HEK293 (cell line): ENCODE measurements around the gene THBS3.

Source experiments
- CTCF ChIA-PET: fragments of 350-600 bp; formaldehyde crosslinking; extraction: SDS; loops from one replicate; lab custom pipeline; 2021; ENCODE audit warnings: antibody characterized with exemption; lab: Yijun Ruan, JAX
- POLR2A ChIA-PET: fragments of 300-600 bp; formaldehyde crosslinking; extraction: SDS; loops from one replicate; lab custom pipeline; 2020; ENCODE audit warnings: antibody characterized with exemption, inconsistent platforms; lab: Yijun Ruan, JAX
- H3K27ac ChIP-seq: fragments of 200-500 bp; sonication (Bioruptor generic); 2 replicates; pipeline ENCODE4 v1.5.1; 2014; ENCODE audit warnings: low read depth, low read length, control low read depth, inconsistent platforms; ENCODE audit errors: extremely low read depth
- H3K36me3 ChIP-seq, 2 experiments: fragments of 200-500 bp in 1 of 2; sonication (Bioruptor generic) in 1 of 2; 1 replicate in 1 of 2; 2 replicates in 1 of 2; pipeline ENCODE4 v1.5.1; 2014 to 2017; ENCODE audit warnings: inconsistent platforms in 2 of 2, low read length in 2 of 2; ENCODE audit not compliant: control insufficient read depth in 2 of 2, insufficient read depth in 1 of 2
- H3K4me1 ChIP-seq: fragments of 200-500 bp; sonication (Bioruptor generic); 2 replicates; pipeline ENCODE4 v1.5.1; 2014; ENCODE audit warnings: mild to moderate bottlenecking, low read length, inconsistent platforms; ENCODE audit not compliant: control insufficient read depth, insufficient read depth
- H3K4me3 ChIP-seq: 2 replicates; pipeline ENCODE4 v1.5.1; 2011; ENCODE audit warnings: low read depth, mild to moderate bottlenecking, control low read depth, low read length, moderate library complexity
- H3K9me3 ChIP-seq: fragments of 200-500 bp; sonication (Bioruptor generic); 2 replicates; pipeline ENCODE4 v1.5.1; 2014; ENCODE audit warnings: low read depth, low read length, inconsistent platforms; ENCODE audit not compliant: control insufficient read depth, insufficient read depth
- GLIS2 ChIP-seq: fragments of 450-650 bp; formaldehyde crosslinking; IDR thresholded peaks from 2 replicates; pipeline ENCODE4 v1.5.1; 2016; ENCODE audit warnings: missing biosample characterization, missing genetic modification characterization
- MEIS1 ChIP-seq: sonication (generic); formaldehyde crosslinking; IDR thresholded peaks from 2 replicates; pipeline ENCODE4 v1.8.1; 2022; ENCODE audit warnings: missing genetic modification reagents, mild to moderate bottlenecking, borderline replicate concordance
- RBAK ChIP-seq: fragments of 450-650 bp; formaldehyde crosslinking; IDR thresholded peaks from 2 replicates; pipeline ENCODE4 v1.5.1; 2016; ENCODE audit warnings: missing biosample characterization, missing genetic modification characterization
- TRIM28 ChIP-seq: IDR thresholded peaks from 2 replicates; pipeline ENCODE4 v1.6.1; 2011; ENCODE audit warnings: low read length, control low read depth, borderline replicate concordance
- ZBTB1 ChIP-seq: fragments of 450-650 bp; formaldehyde crosslinking; IDR thresholded peaks from 2 replicates; pipeline ENCODE4 v1.5.1; 2016; ENCODE audit warnings: missing biosample characterization, missing genetic modification characterization
- ZIC2 ChIP-seq: fragments of 450-650 bp; formaldehyde crosslinking; IDR thresholded peaks from 2 replicates; pipeline ENCODE4 v1.5.1; 2016; ENCODE audit warnings: missing biosample characterization, missing genetic modification characterization
- ZNF140 ChIP-seq: fragments of 450-650 bp; formaldehyde crosslinking; IDR thresholded peaks from 2 replicates; pipeline ENCODE4 v1.5.1; 2016; ENCODE audit warnings: missing biosample characterization, missing genetic modification characterization
- ZNF169 ChIP-seq: fragments of 450-650 bp; formaldehyde crosslinking; IDR thresholded peaks from 2 replicates; pipeline ENCODE4 v1.5.1; 2016; ENCODE audit warnings: missing biosample characterization, missing genetic modification characterization
- ZNF18 ChIP-seq: fragments of 450-650 bp; formaldehyde crosslinking; IDR thresholded peaks from 2 replicates; pipeline ENCODE4 v1.5.1; 2016; ENCODE audit warnings: missing biosample characterization, missing genetic modification characterization
- ZNF19 ChIP-seq: fragments of 450-650 bp; formaldehyde crosslinking; IDR thresholded peaks from 2 replicates; pipeline ENCODE4; 2016; ENCODE audit warnings: missing biosample characterization, missing genetic modification characterization, low read depth
- ZNF26 ChIP-seq: fragments of 450-650 bp; formaldehyde crosslinking; IDR thresholded peaks from 2 replicates; pipeline ENCODE4 v1.5.1; 2016; ENCODE audit warnings: missing biosample characterization, missing genetic modification characterization
- ZNF274 ChIP-seq, 2 experiments: fragments of 200-500 bp in 1 of 2; fragments of 450-650 bp in 1 of 2; sonication (Bioruptor generic) in 1 of 2; formaldehyde crosslinking in 1 of 2; IDR thresholded peaks; 2 replicates each; pipeline versions ENCODE4 v1.5.1 to v1.6.1; 2014 to 2016; ENCODE audit warnings: borderline replicate concordance in 1 of 2, inconsistent platforms in 1 of 2, low read length in 1 of 2, missing biosample characterization in 1 of 2, missing genetic modification characterization in 1 of 2
- ZNF366 ChIP-seq: fragments of 450-650 bp; formaldehyde crosslinking; conservative IDR thresholded peaks from 2 replicates; pipeline ENCODE4 v1.5.1; 2016; ENCODE audit warnings: missing biosample characterization, missing genetic modification characterization
- ZNF433 ChIP-seq: fragments of 450-650 bp; formaldehyde crosslinking; IDR thresholded peaks from 2 replicates; pipeline ENCODE4 v1.5.1; 2016; ENCODE audit warnings: missing biosample characterization, missing genetic modification characterization, low read depth
- ZNF473 ChIP-seq: fragments of 450-650 bp; formaldehyde crosslinking; IDR thresholded peaks from 2 replicates; pipeline ENCODE4 v1.5.1; 2017; ENCODE audit warnings: missing biosample characterization, missing genetic modification characterization
- ZNF555 ChIP-seq: fragments of 450-650 bp; formaldehyde crosslinking; conservative IDR thresholded peaks from 2 replicates; pipeline ENCODE4 v1.5.1; 2017; ENCODE audit warnings: missing biosample characterization, mild to moderate bottlenecking, missing genetic modification characterization, inconsistent platforms
- ZNF560 ChIP-seq: fragments of 450-650 bp; formaldehyde crosslinking; IDR thresholded peaks from 2 replicates; pipeline ENCODE4 v1.5.1; 2017; ENCODE audit warnings: missing biosample characterization, missing genetic modification characterization, borderline replicate concordance
- ZNF561 ChIP-seq: fragments of 450-650 bp; IDR thresholded peaks from 2 replicates; pipeline ENCODE4 v1.5.1; 2018; ENCODE audit warnings: missing biosample characterization, missing genetic modification characterization, borderline replicate concordance
- ZNF610 ChIP-seq: fragments of 450-650 bp; formaldehyde crosslinking; IDR thresholded peaks from 2 replicates; pipeline ENCODE4 v1.5.1; 2016; ENCODE audit warnings: missing biosample characterization, missing genetic modification characterization, borderline replicate concordance
- ZNF626 ChIP-seq: fragments of 450-650 bp; sonication (Bioruptor Pico); formaldehyde crosslinking; IDR thresholded peaks from 2 replicates; pipeline ENCODE4 v1.5.1; 2018; ENCODE audit warnings: missing biosample characterization, missing genetic modification characterization, inconsistent platforms
- ZNF658 ChIP-seq: fragments of 450-650 bp; formaldehyde crosslinking; IDR thresholded peaks from 2 replicates; pipeline ENCODE4; 2016; ENCODE audit warnings: missing biosample characterization, missing genetic modification characterization
- ZNF677 ChIP-seq: fragments of 450-650 bp; IDR thresholded peaks from 2 replicates; pipeline ENCODE4 v1.5.0; 2018; ENCODE audit warnings: missing biosample characterization, mild to moderate bottlenecking, missing genetic modification characterization, moderate library complexity
- ZNF785 ChIP-seq: fragments of 450-650 bp; formaldehyde crosslinking; IDR thresholded peaks from 2 replicates; pipeline ENCODE4 v1.5.1; 2016; ENCODE audit warnings: missing biosample characterization, missing genetic modification characterization

The THBS3 gene

GRCh38 chr1:155205969-155206593 is 1.6 kb downstream of the THBS3 start:
- peaks cover 0 to 19% of the 10 kb centered on the region in 2 experiments; a peak in 1 of 3 replicates for H3K36me3 ChIP-seq
- TF ChIP-seq ZNF626 (tag by site-specific recombination) (no peak), ZNF561 (tag by site-specific recombination) (no peak), ZNF169 (no peak), ZNF677 (no peak), ZNF274 (IDR thresholded peaks at IDR 0.05; ENCODE audit: low read length) (no peak), ZNF274 (tag by site-specific recombination; IDR thresholded peaks at IDR 0.05; ENCODE audit: borderline replicate concordance) (no peak), ZNF366 (no peak), ZNF19 (tag by site-specific recombination) (no peak), ZNF785 (tag by site-specific recombination) (no peak)
- no peak overlapping the region for H3K4me3 ChIP-seq
- ChIA-PET POLR2A (no interaction called here), CTCF (interaction anchor here (0.6 to 3.3 kb wide), 6 partner anchors 19 to 389 kb away, joined by 3 to 27 read pairs (median 4); no protein-coding TSS in a partner anchor)
- H3K27ac ChIP-seq: no peak overlapping the region
- peaks cover 4% of the 10 kb centered on the region for H3K4me1 ChIP-seq
- H3K9me3 ChIP-seq: no peaks in the 10 kb centered on the region

GRCh38 chr1:155205035-155205434 is 2.7 kb downstream of the THBS3 start:
- peaks cover 4% of the 10 kb centered on the region for H3K4me1 ChIP-seq
- ChIA-PET CTCF (interaction anchor here (1.1 to 1.4 kb wide), 2 partner anchors 20 to 39 kb away, joined by 3 read pairs; no protein-coding TSS in a partner anchor), POLR2A (no interaction called here)
- peaks cover 0 to 20% of the 10 kb centered on the region in 2 experiments; a peak in 1 of 3 replicates for H3K36me3 ChIP-seq
- H3K4me3 ChIP-seq: no peak overlapping the region
- TF ChIP-seq ZNF140 (tag by site-specific recombination) (no peak), ZNF433 (tag by site-specific recombination) (no peak), ZNF610 (tag by site-specific recombination) (no peak), ZNF18 (tag by site-specific recombination) (no peak), ZBTB1 (no peak), GLIS2 (tag by site-specific recombination) (no peak), ZNF26 (tag by site-specific recombination) (no peak), TRIM28 (no peak), ZNF560 (tag by site-specific recombination) (no peak), MEIS1 (CRISPR knock-in tag) (no peak), ZIC2 (no peak), ZNF555 (tag by site-specific recombination) (no peak), ZNF658 (tag by site-specific recombination) (no peak), ZNF473 (no peak), RBAK (tag by site-specific recombination) (no peak)
- TF ChIP-seq, all 188 proteins: peak for 0
- Histone ChIP-seq H3K27ac (no peak overlapping the region), H3K9me3 (no peaks in the 10 kb centered on the region)
